WTC11 (cell line): ENCODE results near the gene NFIA. TPM values are rescaled to one million over a fixed set of nuclear protein-coding genes. Genes with fewer than 3 reads are reported as not detected.

Source experiments
- ATAC-seq: fragments of 200-7000 bp; cut with Tn5 transposase; 2 replicates; pipeline ENCODE4 v1.10.0; 2021; ENCODE audit warnings: mild to moderate bottlenecking, moderate library complexity
- CTCF ChIA-PET: fragments of 300-600 bp; sonication (Branson Sonifier 250); formaldehyde crosslinking; loops from one replicate; lab custom pipeline; 2021; ENCODE audit warnings: antibody characterized with exemption; lab: Charles Lee
- POLR2A ChIA-PET: fragments of 350-600 bp; sonication (Branson Sonifier 250); formaldehyde crosslinking; loops from one replicate; lab custom pipeline; 2021; ENCODE audit warnings: antibody characterized with exemption; lab: Charles Lee
- DNase-seq: peaks from one replicate; pipeline ENCODE4 v3.0.0; 2021; ENCODE audit warnings: low spot score
- H3K27ac Mint-ChIP-seq: 2 replicates; pipeline ENCODE4 v1.8.0; 2021; ENCODE audit warnings: mixed read lengths
- H3K27me3 Mint-ChIP-seq: 2 replicates; pipeline ENCODE4 v1.8.0; 2021; ENCODE audit warnings: low read depth, mild to moderate bottlenecking, moderate library complexity, mixed read lengths
- H3K36me3 Mint-ChIP-seq: 2 replicates; pipeline ENCODE4 v1.8.0; 2021; ENCODE audit warnings: mixed read lengths
- H3K4me1 Mint-ChIP-seq: 2 replicates; pipeline ENCODE4 v1.8.0; 2022; ENCODE audit warnings: mixed read lengths
- H3K4me3 Mint-ChIP-seq: 2 replicates; pipeline ENCODE4 v1.8.0; 2021; ENCODE audit warnings: mild to moderate bottlenecking, moderate library complexity, mixed read lengths
- H3K9me3 Mint-ChIP-seq: 2 replicates; pipeline ENCODE4 v1.8.0; 2021; ENCODE audit warnings: mixed read lengths
- ATF1 ChIP-seq: sonication (generic); formaldehyde crosslinking; IDR thresholded peaks from 2 replicates; pipeline ENCODE4 v1.8.1; 2023; ENCODE audit warnings: mild to moderate bottlenecking, moderate library complexity, missing genetic modification reagents
- FOXJ3 ChIP-seq: sonication (generic); formaldehyde crosslinking; IDR thresholded peaks from 2 replicates; pipeline ENCODE4 v1.9.0; 2021; ENCODE audit warnings: missing genetic modification reagents, mild to moderate bottlenecking, borderline replicate concordance
- FOXP1 ChIP-seq: sonication (generic); formaldehyde crosslinking; IDR thresholded peaks from 2 replicates; pipeline ENCODE4 v1.8.0; 2022; ENCODE audit warnings: missing genetic modification reagents, mild to moderate bottlenecking, moderate library complexity, borderline replicate concordance
- GTF2I ChIP-seq: fragments of 250-450 bp; sonication (Bioruptor Pico); conservative IDR thresholded peaks from 2 replicates; pipeline ENCODE4 v1.4.0; 2021; ENCODE audit warnings: mild to moderate bottlenecking
- IRF2 ChIP-seq: sonication (generic); formaldehyde crosslinking; IDR thresholded peaks from 2 replicates; pipeline ENCODE4 v1.8.0; 2022; ENCODE audit warnings: low read depth, missing genetic modification reagents, borderline replicate concordance
- NFE2L1 ChIP-seq: sonication (generic); formaldehyde crosslinking; IDR thresholded peaks from 2 replicates; pipeline ENCODE4 v1.8.1; 2023; ENCODE audit warnings: missing genetic modification reagents
- TCF7 ChIP-seq: sonication (generic); formaldehyde crosslinking; IDR thresholded peaks from 2 replicates; pipeline ENCODE4 v1.8.0; 2022; ENCODE audit warnings: mild to moderate bottlenecking, low read depth, missing genetic modification reagents, moderate library complexity
- TP53 ChIP-seq: sonication (generic); formaldehyde crosslinking; IDR thresholded peaks from 2 replicates; pipeline ENCODE4 v1.8.1; 2023; ENCODE audit warnings: mild to moderate bottlenecking, missing genetic modification reagents
- ZNF263 ChIP-seq: sonication (generic); formaldehyde crosslinking; IDR thresholded peaks from 2 replicates; pipeline ENCODE4 v1.8.1; 2022; ENCODE audit warnings: low read depth, mild to moderate bottlenecking, moderate library complexity, missing genetic modification reagents
- total RNA-seq: library from RNA; stranded (reverse); gene quantifications from 3 replicates; pipeline ENCODE4 v1.2.3, GENCODE V29; 2021
- TF ChIP-seq, protein P1 (sequence below): sonication (generic); formaldehyde crosslinking; IDR thresholded peaks from 2 replicates; pipeline ENCODE4 v1.8.0; 2022; ENCODE audit warnings: missing genetic modification reagents
- TF ChIP-seq, protein P2 (sequence below): fragments of 250-450 bp; sonication (Bioruptor Pico); IDR thresholded peaks from 2 replicates; pipeline ENCODE4 v2.1.2; 2022; ENCODE audit warnings: mild to moderate bottlenecking, moderate library complexity
- TF ChIP-seq, protein P3 (sequence below): sonication (generic); formaldehyde crosslinking; IDR thresholded peaks from 2 replicates; pipeline ENCODE4 v1.8.0; 2022; ENCODE audit warnings: mild to moderate bottlenecking, missing genetic modification reagents
- TF ChIP-seq, protein P4 (sequence below): sonication (generic); formaldehyde crosslinking; IDR thresholded peaks from 2 replicates; pipeline ENCODE4 v1.8.0; 2022; ENCODE audit warnings: mild to moderate bottlenecking, missing genetic modification reagents
- TF ChIP-seq, protein P5 (sequence below): sonication (generic); formaldehyde crosslinking; IDR thresholded peaks from 2 replicates; pipeline ENCODE4 v1.8.1; 2023; ENCODE audit warnings: mild to moderate bottlenecking, moderate library complexity, missing genetic modification reagents
- TF ChIP-seq, protein P6 (sequence below): sonication (generic); formaldehyde crosslinking; IDR thresholded peaks from 2 replicates; pipeline ENCODE4 v1.8.0; 2023; ENCODE audit warnings: mild to moderate bottlenecking, missing genetic modification reagents
- TF ChIP-seq, protein P7 (sequence below): sonication (generic); formaldehyde crosslinking; IDR thresholded peaks from 2 replicates; pipeline ENCODE4 v1.8.0; 2022; ENCODE audit warnings: mild to moderate bottlenecking, missing genetic modification reagents
- TF ChIP-seq, protein P8 (sequence below): fragments of 200-600 bp; IDR thresholded peaks from 2 replicates; pipeline ENCODE4 v1.8.0; 2022; ENCODE audit warnings: antibody characterized with exemption
- TF ChIP-seq, protein P9 (sequence below): fragments of 250-450 bp; sonication (Bioruptor Pico); IDR thresholded peaks from 2 replicates; pipeline ENCODE4 v1.9.0; 2021; ENCODE audit warnings: mild to moderate bottlenecking

NFIA gene
- total RNA-seq, 1 experiment from 2014 or later = 16.7 TPM

DNA sequence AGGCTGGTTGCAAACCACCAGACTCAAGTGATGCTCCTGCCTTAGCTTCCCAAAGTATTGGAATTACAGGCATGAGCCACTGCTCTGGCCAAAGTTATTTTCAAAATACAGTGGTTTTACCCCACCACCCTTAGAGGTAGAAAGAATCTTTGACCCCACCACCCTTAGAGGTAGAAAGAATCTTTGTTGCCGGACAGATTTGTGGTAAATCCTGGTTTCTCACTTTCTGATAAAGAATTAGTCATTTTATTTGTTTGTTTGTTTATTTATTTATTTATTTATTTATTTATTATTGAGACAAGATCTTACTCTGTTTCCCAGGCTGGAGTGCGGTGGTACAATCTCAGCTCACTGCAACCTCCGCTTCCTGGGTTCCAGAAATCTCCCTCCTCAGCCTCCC, 55.9 kb downstream of the NFIA start:
- Mint-ChIP-seq H3K9me3 (no peaks in the 10 kb centered on the region), H3K27ac (no peak overlapping the region), H3K4me1 (peaks cover 55% of the 10 kb centered on the region), H3K4me3 (no peak overlapping the region), H3K27me3 (no peaks in the 10 kb centered on the region), H3K36me3 (no peaks in the 10 kb centered on the region)
- ChIA-PET CTCF (no interaction called here), POLR2A (no interaction called here)
- DNase-seq (no peak), ATAC-seq (no peak)
- TF ChIP-seq, protein P1, sequence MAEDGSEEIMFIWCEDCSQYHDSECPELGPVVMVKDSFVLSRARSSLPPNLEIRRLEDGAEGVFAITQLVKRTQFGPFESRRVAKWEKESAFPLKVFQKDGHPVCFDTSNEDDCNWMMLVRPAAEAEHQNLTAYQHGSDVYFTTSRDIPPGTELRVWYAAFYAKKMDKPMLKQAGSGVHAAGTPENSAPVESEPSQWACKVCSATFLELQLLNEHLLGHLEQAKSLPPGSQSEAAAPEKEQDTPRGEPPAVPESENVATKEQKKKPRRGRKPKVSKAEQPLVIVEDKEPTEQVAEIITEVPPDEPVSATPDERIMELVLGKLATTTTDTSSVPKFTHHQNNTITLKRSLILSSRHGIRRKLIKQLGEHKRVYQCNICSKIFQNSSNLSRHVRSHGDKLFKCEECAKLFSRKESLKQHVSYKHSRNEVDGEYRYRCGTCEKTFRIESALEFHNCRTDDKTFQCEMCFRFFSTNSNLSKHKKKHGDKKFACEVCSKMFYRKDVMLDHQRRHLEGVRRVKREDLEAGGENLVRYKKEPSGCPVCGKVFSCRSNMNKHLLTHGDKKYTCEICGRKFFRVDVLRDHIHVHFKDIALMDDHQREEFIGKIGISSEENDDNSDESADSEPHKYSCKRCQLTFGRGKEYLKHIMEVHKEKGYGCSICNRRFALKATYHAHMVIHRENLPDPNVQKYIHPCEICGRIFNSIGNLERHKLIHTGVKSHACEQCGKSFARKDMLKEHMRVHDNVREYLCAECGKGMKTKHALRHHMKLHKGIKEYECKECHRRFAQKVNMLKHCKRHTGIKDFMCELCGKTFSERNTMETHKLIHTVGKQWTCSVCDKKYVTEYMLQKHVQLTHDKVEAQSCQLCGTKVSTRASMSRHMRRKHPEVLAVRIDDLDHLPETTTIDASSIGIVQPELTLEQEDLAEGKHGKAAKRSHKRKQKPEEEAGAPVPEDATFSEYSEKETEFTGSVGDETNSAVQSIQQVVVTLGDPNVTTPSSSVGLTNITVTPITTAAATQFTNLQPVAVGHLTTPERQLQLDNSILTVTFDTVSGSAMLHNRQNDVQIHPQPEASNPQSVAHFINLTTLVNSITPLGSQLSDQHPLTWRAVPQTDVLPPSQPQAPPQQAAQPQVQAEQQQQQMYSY = no peak
- TF ChIP-seq, protein P2, sequence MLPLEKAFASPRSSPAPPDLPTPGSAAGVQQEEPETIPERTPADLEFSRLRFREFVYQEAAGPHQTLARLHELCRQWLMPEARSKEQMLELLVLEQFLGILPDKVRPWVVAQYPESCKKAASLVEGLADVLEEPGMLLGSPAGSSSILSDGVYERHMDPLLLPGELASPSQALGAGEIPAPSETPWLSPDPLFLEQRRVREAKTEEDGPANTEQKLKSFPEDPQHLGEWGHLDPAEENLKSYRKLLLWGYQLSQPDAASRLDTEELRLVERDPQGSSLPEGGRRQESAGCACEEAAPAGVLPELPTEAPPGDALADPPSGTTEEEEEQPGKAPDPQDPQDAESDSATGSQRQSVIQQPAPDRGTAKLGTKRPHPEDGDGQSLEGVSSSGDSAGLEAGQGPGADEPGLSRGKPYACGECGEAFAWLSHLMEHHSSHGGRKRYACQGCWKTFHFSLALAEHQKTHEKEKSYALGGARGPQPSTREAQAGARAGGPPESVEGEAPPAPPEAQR (CRISPR knock-in tag) = no peak
- no peak for TF ChIP-seq NFE2L1 (CRISPR knock-in tag)
- TF ChIP-seq, protein P3, sequence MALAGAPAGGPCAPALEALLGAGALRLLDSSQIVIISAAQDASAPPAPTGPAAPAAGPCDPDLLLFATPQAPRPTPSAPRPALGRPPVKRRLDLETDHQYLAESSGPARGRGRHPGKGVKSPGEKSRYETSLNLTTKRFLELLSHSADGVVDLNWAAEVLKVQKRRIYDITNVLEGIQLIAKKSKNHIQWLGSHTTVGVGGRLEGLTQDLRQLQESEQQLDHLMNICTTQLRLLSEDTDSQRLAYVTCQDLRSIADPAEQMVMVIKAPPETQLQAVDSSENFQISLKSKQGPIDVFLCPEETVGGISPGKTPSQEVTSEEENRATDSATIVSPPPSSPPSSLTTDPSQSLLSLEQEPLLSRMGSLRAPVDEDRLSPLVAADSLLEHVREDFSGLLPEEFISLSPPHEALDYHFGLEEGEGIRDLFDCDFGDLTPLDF = no peak
- TF ChIP-seq, protein P4, sequence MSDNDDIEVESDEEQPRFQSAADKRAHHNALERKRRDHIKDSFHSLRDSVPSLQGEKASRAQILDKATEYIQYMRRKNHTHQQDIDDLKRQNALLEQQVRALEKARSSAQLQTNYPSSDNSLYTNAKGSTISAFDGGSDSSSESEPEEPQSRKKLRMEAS (CRISPR knock-in tag) = no peak
- no peak for TF ChIP-seq ATF1 (CRISPR knock-in tag)
- TF ChIP-seq TP53 (CRISPR knock-in tag) = no peak
- no peak for TF ChIP-seq TCF7 (CRISPR knock-in tag)
- TF ChIP-seq GTF2I = no peak
- TF ChIP-seq FOXJ3 (CRISPR knock-in tag) = no peak

DNA sequence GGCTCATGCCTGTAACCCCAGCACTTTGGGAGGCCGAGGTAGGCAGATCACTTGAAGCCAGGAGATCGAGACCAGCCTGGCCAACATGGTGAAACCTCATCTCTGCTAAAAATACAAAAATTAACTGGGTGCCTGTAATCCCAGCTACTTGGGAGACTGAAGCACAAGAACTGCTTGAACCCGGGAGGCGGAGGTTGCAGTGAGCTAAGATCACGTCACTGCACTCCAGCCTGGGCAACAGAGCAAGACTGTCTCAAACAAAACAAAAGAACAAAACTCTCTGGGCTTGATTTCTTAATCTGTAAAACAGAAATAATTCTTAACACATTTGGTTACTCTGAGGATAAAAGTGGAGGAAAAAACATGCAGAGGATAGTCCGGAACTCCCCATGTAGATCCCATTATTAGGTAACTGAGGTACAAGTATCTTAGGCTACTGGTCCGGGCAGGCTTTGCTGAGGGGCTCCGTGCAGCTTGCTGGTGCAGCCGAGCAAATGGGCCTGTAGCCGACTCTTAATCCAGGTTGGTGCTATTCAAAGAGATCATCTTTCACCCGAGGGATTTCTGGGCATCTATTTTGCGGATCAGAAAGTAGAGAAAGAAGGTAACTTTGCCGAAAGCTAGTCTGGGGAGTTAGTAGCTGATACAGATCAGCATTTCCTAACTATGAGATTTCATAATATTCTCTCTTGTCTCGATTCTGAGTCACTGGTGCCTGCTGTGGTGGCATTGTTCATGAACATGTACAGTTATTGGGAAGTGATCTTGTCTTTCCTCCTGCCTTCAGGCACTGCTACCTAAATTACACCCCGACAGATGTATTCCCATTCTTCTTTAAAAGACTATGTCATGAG, 56.8 kb downstream of the NFIA start:
- peak; percentile 36 for ATAC-seq
- peak overlapping the region; percentile 48; the same call in 1 of the 2 replicates for H3K27ac Mint-ChIP-seq
- CTCF ChIA-PET = interaction anchor here (1.4 to 1.8 kb wide), 3 partner anchors 14 to 89 kb away, joined by 3 to 6 read pairs (median 4); no protein-coding TSS in a partner anchor
- DNase-seq = no peak
- peaks cover 62% of the 10 kb centered on the region for H3K4me1 Mint-ChIP-seq
- POLR2A ChIA-PET = interaction anchor here (0.7 kb wide), 1 partner anchor 375 kb away, joined by 4 read pairs; no protein-coding TSS in a partner anchor
- H3K36me3 Mint-ChIP-seq = no peaks in the 10 kb centered on the region
- no peaks in the 10 kb centered on the region for H3K27me3 Mint-ChIP-seq
- no peak overlapping the region for H3K4me3 Mint-ChIP-seq
- no peaks in the 10 kb centered on the region for H3K9me3 Mint-ChIP-seq
- TF ChIP-seq IRF2 (CRISPR knock-in tag) (no peak), ZNF263 (CRISPR knock-in tag) (no peak), FOXP1 (CRISPR knock-in tag) (no peak)
- TF ChIP-seq, protein P5, sequence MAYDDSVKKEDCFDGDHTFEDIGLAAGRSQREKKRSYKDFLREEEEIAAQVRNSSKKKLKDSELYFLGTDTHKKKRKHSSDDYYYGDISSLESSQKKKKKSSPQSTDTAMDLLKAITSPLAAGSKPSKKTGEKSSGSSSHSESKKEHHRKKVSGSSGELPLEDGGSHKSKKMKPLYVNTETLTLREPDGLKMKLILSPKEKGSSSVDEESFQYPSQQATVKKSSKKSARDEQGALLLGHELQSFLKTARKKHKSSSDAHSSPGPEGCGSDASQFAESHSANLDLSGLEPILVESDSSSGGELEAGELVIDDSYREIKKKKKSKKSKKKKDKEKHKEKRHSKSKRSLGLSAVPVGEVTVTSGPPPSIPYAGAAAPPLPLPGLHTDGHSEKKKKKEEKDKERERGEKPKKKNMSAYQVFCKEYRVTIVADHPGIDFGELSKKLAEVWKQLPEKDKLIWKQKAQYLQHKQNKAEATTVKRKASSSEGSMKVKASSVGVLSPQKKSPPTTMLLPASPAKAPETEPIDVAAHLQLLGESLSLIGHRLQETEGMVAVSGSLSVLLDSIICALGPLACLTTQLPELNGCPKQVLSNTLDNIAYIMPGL (CRISPR knock-in tag) = no peak
- TF ChIP-seq, protein P6, sequence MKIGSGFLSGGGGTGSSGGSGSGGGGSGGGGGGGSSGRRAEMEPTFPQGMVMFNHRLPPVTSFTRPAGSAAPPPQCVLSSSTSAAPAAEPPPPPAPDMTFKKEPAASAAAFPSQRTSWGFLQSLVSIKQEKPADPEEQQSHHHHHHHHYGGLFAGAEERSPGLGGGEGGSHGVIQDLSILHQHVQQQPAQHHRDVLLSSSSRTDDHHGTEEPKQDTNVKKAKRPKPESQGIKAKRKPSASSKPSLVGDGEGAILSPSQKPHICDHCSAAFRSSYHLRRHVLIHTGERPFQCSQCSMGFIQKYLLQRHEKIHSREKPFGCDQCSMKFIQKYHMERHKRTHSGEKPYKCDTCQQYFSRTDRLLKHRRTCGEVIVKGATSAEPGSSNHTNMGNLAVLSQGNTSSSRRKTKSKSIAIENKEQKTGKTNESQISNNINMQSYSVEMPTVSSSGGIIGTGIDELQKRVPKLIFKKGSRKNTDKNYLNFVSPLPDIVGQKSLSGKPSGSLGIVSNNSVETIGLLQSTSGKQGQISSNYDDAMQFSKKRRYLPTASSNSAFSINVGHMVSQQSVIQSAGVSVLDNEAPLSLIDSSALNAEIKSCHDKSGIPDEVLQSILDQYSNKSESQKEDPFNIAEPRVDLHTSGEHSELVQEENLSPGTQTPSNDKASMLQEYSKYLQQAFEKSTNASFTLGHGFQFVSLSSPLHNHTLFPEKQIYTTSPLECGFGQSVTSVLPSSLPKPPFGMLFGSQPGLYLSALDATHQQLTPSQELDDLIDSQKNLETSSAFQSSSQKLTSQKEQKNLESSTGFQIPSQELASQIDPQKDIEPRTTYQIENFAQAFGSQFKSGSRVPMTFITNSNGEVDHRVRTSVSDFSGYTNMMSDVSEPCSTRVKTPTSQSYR = no peak
- TF ChIP-seq, protein P7, sequence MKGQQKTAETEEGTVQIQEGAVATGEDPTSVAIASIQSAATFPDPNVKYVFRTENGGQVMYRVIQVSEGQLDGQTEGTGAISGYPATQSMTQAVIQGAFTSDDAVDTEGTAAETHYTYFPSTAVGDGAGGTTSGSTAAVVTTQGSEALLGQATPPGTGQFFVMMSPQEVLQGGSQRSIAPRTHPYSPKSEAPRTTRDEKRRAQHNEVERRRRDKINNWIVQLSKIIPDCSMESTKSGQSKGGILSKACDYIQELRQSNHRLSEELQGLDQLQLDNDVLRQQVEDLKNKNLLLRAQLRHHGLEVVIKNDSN (CRISPR knock-in tag) = no peak
- TF ChIP-seq, protein P8, sequence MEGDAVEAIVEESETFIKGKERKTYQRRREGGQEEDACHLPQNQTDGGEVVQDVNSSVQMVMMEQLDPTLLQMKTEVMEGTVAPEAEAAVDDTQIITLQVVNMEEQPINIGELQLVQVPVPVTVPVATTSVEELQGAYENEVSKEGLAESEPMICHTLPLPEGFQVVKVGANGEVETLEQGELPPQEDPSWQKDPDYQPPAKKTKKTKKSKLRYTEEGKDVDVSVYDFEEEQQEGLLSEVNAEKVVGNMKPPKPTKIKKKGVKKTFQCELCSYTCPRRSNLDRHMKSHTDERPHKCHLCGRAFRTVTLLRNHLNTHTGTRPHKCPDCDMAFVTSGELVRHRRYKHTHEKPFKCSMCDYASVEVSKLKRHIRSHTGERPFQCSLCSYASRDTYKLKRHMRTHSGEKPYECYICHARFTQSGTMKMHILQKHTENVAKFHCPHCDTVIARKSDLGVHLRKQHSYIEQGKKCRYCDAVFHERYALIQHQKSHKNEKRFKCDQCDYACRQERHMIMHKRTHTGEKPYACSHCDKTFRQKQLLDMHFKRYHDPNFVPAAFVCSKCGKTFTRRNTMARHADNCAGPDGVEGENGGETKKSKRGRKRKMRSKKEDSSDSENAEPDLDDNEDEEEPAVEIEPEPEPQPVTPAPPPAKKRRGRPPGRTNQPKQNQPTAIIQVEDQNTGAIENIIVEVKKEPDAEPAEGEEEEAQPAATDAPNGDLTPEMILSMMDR = no peak
- TF ChIP-seq, protein P9, sequence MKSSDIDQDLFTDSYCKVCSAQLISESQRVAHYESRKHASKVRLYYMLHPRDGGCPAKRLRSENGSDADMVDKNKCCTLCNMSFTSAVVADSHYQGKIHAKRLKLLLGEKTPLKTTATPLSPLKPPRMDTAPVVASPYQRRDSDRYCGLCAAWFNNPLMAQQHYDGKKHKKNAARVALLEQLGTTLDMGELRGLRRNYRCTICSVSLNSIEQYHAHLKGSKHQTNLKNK = no peak
